Endothelial cell of umbilical vein (primary cell): ENCODE data around the gene DUSP14.

Source experiments
- EZH2 ChIP-seq: IDR thresholded peaks from 2 replicates; pipeline ENCODE4 v1.6.1; 2012; ENCODE audit warnings: borderline replicate concordance, low read depth, mild to moderate bottlenecking, moderate library complexity, low read length, inconsistent platforms; ENCODE audit not compliant: severe bottlenecking
- POLR2A ChIP-seq: IDR thresholded peaks from 2 replicates; pipeline ENCODE4 v1.6.1; 2012; ENCODE audit warnings: low read depth, mild to moderate bottlenecking, control low read depth, low read length
- TF ChIP-seq, protein P1 (sequence below), 2 donors: IDR thresholded peaks; 1 replicate in 1 of 2; 2 replicates in 1 of 2; pipeline ENCODE4 v1.5.1; 2011; ENCODE audit warnings: low read length in 2 of 2, mild to moderate bottlenecking in 2 of 2, moderate library complexity in 2 of 2, control low read depth in 1 of 2, inconsistent platforms in 1 of 2, low read depth in 1 of 2; ENCODE audit not compliant: insufficient read depth in 1 of 2; ENCODE audit errors: extremely low read depth in 1 of 2
- TF ChIP-seq, protein P2 (sequence below): IDR thresholded peaks from 2 replicates; pipeline ENCODE4 v1.6.1; 2011; ENCODE audit not compliant: insufficient read depth, insufficient read length

DNA sequence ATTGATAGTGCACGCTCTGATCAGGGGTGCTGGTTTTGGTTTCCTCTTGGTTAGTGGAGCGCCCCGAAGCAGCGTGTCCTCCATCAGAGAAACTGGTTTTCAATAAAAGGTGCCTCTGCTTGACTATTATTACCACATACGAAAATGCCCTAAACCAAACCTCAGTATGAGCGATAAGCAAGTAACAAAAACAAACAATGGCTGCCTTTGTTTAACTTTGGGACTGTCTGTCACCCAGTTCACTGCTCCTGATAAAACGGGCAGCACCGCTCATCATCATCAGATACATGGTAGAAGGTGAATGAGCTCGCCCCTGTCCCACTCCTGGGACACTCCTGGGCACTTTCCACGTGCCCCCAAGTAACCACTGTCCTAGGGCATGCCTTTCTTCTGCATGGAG lies 24.0 kb downstream of the DUSP14 start:
- TF ChIP-seq, protein P1, sequence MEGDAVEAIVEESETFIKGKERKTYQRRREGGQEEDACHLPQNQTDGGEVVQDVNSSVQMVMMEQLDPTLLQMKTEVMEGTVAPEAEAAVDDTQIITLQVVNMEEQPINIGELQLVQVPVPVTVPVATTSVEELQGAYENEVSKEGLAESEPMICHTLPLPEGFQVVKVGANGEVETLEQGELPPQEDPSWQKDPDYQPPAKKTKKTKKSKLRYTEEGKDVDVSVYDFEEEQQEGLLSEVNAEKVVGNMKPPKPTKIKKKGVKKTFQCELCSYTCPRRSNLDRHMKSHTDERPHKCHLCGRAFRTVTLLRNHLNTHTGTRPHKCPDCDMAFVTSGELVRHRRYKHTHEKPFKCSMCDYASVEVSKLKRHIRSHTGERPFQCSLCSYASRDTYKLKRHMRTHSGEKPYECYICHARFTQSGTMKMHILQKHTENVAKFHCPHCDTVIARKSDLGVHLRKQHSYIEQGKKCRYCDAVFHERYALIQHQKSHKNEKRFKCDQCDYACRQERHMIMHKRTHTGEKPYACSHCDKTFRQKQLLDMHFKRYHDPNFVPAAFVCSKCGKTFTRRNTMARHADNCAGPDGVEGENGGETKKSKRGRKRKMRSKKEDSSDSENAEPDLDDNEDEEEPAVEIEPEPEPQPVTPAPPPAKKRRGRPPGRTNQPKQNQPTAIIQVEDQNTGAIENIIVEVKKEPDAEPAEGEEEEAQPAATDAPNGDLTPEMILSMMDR (IDR thresholded peaks at IDR 0.05; ENCODE audit: extremely low read depth in 1 of 2, insufficient read depth in 1 of 2, low read depth in 1 of 2, low read length in 2 of 2) = no peak
- TF ChIP-seq, protein P2, sequence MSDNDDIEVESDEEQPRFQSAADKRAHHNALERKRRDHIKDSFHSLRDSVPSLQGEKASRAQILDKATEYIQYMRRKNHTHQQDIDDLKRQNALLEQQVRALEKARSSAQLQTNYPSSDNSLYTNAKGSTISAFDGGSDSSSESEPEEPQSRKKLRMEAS = no peak
- TF ChIP-seq POLR2A = no peak
- TF ChIP-seq EZH2 = no peak
